Fibroblast of the conjunctiva (primary cell): Measurements from ENCODE around the gene TRABD2A.
"Not testable (repeated sequence)": the region's sequence is repeated elsewhere in the genome, so short reads cannot be mapped to it uniquely, and the experiment has no call there.

Experiments
- DNase-seq: peaks from one replicate; pipeline ENCODE4 v3.0.0-alpha.2; 2010; ENCODE audit warnings: low read depth

TRABD2A gene

GRCh38 chr2:84880645-84881521, at the start of gene TRABD2A:
TRABD2A (minus strand) TSS chr2:84881084; CDS start chr2:84881039, 45 bp downstream.
- no peak for DNase-seq

GRCh38 chr2:84927275-84927627, 46.4 kb upstream of the TRABD2A start:
- DNase-seq, result no peak

- peak; percentile 83 for DNase-seq
These were observed 45.0 kb upstream of the TRABD2A start for GRCh38 chr2:84925724-84926376.

GRCh38 chr2:84925336-84925723, 44.4 kb upstream of the TRABD2A start:
- DNase-seq, result no peak

- DNase-seq, result peak; percentile 48
These were observed 43.6 kb upstream of the TRABD2A start for GRCh38 chr2:84924173-84925106.

GRCh38 chr2:84923009-84923408, 42.1 kb upstream of the TRABD2A start:
- no peak for DNase-seq

- peak; percentile 96 for DNase-seq
These were observed 39.1 kb upstream of the TRABD2A start for GRCh38 chr2:84919885-84920580.

GRCh38 chr2:84918430-84918829, 37.5 kb upstream of the TRABD2A start:
- no peak for DNase-seq

GRCh38 chr2:84917821-84918220, 36.9 kb upstream of the TRABD2A start:
- not testable (repeated sequence) for DNase-seq

GRCh38 chr2:84915675-84916074, 34.8 kb upstream of the TRABD2A start:
- not testable (repeated sequence) for DNase-seq

GRCh38 chr2:84914334-84914733, 33.5 kb upstream of the TRABD2A start:
- DNase-seq, result no peak

- no peak for DNase-seq
These were observed 32.1 kb upstream of the TRABD2A start for GRCh38 chr2:84912984-84913383.

- DNase-seq, result no peak
These were observed 30.3 kb upstream of the TRABD2A start for GRCh38 chr2:84911135-84911678.

GRCh38 chr2:84908948-84909713, 28.2 kb upstream of the TRABD2A start:
- DNase-seq, result no peak

GRCh38 chr2:84906900-84907714, 26.2 kb upstream of the TRABD2A start:
- DNase-seq, result peak; percentile 89

GRCh38 chr2:84906108-84906899, 25.4 kb upstream of the TRABD2A start:
- DNase-seq, result no peak

GRCh38 chr2:84905181-84906107, 24.6 kb upstream of the TRABD2A start, which contains the start of gene TMSB10:
TMSB10 (plus strand) TSS chr2:84905656.
- DNase-seq, result peak; percentile 77

- peak; percentile 58 for DNase-seq
These were observed 23.9 kb upstream of the TRABD2A start for GRCh38 chr2:84904717-84905174.
